Measurements from ENCODE around the gene MAFB.
A peak's percentile ranks its signal among the peaks of the same experiment; 100 is the strongest.

The MAFB gene

DNA sequence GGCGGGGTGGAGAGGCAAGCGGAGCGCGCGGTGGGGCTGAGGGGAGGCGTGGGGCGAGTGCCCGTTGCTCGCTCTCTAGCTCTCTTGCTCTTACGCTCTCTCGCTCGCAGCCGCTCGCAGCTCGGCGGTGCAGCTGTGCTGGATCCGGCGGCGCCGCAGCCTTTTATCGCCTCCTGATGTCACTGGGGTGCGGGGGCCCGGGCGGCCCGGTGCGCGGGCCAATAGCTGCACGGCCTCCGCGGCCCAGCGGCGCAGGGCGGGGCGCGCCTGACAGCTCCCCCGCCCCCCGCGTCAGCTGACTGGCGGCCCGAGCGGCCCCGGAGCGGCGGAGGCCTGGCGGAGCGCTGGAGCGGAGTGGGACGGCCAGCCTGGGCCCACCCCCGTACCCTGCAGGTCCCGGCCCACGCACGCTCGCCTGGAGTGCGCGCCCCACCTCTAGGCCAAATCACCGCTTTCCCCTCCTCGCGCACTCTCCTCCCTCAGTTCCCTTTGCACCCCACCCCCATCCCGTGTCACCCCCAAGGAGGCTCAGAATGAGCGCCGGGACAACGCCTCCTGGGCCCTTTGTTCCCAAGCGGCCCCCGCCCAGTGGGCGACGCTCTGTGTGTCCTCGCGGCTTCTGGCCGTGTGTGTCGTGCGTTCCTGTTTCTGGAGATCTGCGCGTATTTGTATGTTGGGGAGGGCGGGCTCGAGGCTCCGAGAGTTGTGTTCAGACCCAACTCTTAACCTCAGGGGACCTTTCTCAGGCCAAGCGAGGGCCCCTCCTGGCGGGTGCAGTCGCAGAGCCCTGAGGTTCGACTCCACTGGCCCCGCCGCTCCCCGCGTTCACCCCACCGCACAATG lies at the start of gene MAFB:
Gene MAFB (minus strand): TSS at position 137 of the 843 bp plus-strand sequence. CDS start 386 bp downstream, outside the sequence.
- peak; percentile 91 to 99 for DNase-seq

- DNase-seq, result peak in 1 of 2 donors; percentile 13
Observed at GRCh38 chr20:40736468-40736867, 47.4 kb upstream of the MAFB start.

- no peak for DNase-seq
Observed at GRCh38 chr20:40728996-40729395, 40.0 kb upstream of the MAFB start.

- peak in 1 of 2 donors; percentile 20 for DNase-seq
Observed at GRCh38 chr20:40728470-40728869, 39.4 kb upstream of the MAFB start.

- DNase-seq, result no peak
Observed at GRCh38 chr20:40727960-40728359, 38.9 kb upstream of the MAFB start.

- no peak for DNase-seq
Observed at GRCh38 chr20:40726776-40727175, 37.7 kb upstream of the MAFB start.

- DNase-seq, result no peak
Observed at GRCh38 chr20:40724566-40724965, 35.5 kb upstream of the MAFB start.

DNA sequence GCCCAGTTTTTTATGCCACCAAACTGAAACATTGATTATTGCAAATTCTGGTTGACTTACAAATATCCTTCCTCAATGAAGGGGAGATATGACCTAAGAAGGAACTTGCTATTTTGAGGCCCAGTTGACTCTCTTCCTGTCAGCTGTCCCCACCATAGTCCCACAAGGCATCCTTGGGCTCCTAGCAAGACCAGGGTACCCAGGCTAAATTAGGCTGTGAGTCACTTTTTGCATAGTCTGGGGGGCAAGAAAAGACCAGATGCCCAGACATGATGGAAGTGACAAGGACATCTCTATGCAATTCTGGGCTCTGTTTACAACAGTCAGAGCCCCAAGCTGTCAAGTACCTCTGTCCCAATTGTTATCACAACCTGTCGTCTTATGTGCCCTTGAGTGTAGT lies 31.8 kb upstream of the MAFB start:
- no peak for DNase-seq

DNA sequence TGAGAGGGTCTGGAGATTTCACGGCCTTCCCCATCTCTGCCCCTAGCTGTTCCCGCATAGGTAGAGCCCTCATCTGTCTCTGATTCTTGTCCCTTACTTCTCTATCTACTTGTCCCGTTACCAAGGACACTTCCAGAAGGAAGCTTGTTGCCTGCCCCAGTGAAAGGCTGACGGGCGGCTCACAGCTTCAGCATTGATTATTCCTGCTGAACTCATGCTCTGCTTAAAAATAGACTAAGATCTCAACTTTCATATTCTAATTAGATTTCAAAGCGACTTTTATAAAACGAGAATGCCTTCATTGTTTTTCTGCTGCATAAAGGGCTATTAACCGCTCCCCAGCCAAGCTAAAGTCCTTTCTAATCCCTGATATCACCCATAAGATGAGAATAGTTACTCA lies 31.1 kb upstream of the MAFB start:
- DNase-seq, result no peak

- DNase-seq, result peak; percentile 82 to 85
Observed at GRCh38 chr20:40718982-40719729, 30.1 kb upstream of the MAFB start.

- no peak for DNase-seq
Observed at GRCh38 chr20:40718214-40718977, 29.4 kb upstream of the MAFB start.

GRCh38 chr20:40717343-40717865 lies 28.4 kb upstream of the MAFB start:
- DNase-seq, result no peak

DNA sequence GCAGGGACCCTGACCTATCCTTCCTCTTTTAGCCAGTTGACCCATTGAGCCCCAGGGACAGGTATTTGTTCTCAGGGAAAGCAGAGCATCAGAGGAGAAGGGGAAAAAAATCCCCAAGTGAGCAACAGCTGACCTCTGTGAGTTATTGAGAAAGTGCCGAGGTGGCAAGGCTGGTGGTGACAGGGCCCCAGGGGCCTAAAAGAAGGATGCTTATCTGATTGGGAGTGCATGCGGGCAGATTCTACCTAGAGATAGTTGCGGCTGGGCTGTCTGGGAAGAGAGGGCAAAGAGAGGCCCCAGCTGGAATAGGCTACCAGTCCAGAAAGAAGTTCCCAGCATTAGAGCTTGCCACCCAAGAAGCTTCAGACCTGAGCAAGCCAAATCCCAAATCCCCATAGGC lies 26.5 kb upstream of the MAFB start:
- no peak for DNase-seq

GRCh38 chr20:40714916-40715315 lies 25.9 kb upstream of the MAFB start:
- DNase-seq, result no peak

DNA sequence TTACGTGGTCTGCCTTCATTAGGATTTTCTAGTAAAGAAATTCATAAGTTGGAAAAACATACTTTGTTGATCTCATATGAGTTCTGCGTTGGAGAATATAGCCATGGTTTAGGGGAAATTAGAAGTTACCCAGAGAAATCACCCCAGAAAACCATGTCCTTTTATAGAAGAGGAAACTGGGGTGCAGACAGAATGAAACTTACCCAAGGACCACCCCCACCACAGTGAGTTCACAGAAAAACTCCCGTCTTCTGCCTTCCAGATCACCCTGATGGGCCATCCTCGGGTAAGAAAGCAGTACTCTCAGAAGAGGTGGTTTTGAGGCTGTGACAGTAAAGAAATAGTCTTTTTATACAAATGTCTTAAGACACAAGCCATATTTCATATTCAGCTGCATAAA lies 25.1 kb upstream of the MAFB start:
- no peak for DNase-seq

GRCh38 chr20:40713508-40713907 lies 24.5 kb upstream of the MAFB start:
- DNase-seq, result no peak

DNA sequence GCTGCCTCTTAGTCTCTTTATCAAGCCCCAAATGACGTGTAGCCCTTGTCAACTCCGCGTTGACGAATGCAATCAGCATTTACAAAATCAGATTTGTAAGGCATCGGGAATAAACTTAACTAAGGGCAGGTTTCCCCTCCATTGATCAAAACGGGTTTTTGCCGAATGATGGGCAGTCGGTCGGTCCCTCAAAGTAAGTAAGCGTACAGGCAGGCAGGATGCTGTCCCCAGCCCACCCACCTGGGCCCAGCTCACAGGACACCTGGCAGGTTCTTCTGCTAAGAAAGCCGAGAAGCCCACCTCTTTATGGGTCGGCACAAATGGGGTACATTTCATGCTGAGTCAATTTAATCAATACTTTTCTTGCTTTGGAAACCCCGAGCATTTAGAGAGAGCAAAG lies 22.0 kb upstream of the MAFB start:
- no peak for DNase-seq

DNA sequence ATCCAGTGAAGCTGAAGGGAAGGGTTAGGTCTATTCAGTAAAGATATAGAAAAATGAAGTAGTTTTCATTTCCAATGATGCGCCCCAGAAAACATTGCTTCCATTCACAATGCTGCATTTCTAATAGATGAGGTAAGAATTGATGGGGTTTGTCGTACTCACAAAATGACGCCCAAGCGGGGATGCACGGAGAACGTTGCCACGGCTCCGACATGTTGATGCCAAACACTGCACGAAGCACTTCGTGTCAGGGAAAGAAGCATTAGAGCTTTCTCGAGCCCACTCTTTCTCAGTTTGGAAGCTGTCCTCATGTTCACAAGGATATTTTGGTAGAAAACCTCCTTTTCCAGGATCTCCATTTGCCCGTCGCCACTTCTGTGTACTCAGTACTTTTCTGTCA lies 21.6 kb upstream of the MAFB start:
- no peak for DNase-seq

DNA sequence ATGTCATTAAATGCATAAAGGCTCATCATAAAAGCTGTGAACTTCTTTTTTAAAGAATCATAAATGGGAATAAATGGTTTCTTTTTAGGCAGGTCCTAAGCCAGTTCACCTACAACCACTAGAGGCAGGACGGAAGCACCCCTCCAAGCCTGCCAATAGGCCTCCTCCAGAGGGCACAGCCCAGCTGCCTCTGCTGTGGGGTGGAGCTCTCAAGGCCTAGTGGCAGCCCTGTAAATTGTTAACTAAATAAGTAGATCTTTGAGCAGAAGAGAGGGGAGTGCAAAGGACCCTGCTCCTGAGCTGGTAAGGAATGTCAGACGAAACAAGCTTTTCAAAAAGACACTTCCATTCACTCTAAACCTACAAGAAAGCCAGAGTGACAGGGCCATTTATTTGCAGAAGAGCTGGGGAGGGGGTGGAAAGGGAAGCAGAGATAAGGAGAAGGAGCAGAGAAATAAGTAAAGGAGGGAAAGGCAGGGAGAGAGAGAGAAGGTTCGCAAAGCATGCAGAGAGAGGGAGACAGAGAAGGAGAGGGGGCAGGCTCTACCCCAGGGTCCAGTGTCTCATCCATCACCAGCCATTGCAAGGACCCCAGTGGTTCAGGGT lies 18.0 kb upstream of the MAFB start:
- DNase-seq, result no peak

DNA sequence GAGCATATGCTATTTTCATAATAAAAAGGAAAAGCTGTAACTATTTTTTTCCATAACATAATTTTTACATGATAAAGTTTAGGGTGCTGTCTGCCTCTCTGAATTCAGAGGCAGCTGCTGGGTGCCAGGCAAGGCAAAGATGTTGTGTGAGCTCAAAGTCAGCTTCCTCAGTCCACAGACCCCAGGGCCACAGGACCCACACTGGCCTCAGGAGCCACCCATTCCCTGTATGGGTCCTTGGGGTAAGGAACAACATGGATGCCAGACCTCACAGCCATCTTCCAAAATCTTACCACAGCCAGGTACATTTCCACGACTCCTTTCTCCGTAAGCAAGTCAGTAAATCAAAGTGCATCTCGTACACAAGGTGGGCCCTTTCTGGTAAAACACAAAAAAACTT lies 16.4 kb upstream of the MAFB start:
- no peak for DNase-seq

DNA sequence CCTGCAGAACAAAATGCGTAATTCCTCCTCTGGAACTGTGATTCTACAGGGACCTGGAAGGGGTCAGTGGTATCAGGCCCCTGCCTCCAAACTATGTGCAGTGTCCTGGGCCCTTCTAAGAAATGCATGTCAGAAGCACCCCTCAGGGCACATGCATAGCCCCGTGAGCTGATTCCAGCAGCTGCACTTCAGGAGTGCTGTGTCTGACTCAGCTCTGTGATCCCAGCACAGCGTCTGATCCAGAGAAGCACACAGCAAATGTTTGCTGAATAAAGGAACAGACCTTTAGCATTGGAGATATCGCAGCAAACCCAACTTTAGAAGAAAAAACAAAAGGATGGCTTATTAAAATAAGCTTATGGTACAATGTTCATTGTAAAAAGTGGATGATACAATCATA lies 15.8 kb upstream of the MAFB start:
- no peak for DNase-seq

DNA sequence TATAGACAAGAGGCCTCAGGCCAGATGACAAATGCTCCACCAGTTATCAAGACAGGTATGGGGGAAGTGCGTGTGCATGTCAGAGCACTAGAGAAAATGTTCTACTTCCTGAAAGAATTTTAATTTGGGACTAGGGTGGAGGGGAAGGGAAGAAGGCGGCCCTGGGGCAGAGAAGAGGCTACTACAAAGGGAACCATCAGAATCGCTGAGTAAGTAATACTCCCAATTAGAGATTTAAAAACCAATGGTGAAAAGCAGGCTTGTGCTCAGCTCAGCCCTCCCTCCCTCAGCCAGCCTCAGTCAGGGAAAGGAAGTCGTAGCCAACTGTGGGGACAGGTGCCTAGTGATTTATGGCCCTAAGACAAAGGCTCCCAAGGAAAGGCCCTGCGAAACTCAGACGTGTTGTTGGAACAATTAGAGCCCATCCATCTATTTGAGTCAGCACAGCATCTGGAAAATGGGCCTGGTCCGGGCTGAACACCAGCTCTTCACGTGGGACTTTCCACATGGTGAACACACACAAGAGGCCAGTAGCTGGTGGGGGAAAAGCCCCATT lies 15.0 kb upstream of the MAFB start:
- DNase-seq, result no peak
